Activated CD4-positive, CD25-positive, alpha-beta regulatory T cell treated with anti-CD3 and anti-CD28 coated beads, Interleukin-2, amount 50 U/mL, for 24 hours (primary cell): ENCODE measurements around the gene EXOSC9.
"Not testable (repeated sequence)": the region's sequence is repeated elsewhere in the genome, so short reads cannot be mapped to it uniquely, and the experiment has no call there.

Experiments used
- ATAC-seq, 2 donors: fragments of 150-1000 bp; cut with Tn5 transposase; one replicate each; pipeline ENCODE4 v1.10.0; 2021; ENCODE audit warnings: mild to moderate bottlenecking in 1 of 2, moderate library complexity in 1 of 2

Gene EXOSC9, protein sequence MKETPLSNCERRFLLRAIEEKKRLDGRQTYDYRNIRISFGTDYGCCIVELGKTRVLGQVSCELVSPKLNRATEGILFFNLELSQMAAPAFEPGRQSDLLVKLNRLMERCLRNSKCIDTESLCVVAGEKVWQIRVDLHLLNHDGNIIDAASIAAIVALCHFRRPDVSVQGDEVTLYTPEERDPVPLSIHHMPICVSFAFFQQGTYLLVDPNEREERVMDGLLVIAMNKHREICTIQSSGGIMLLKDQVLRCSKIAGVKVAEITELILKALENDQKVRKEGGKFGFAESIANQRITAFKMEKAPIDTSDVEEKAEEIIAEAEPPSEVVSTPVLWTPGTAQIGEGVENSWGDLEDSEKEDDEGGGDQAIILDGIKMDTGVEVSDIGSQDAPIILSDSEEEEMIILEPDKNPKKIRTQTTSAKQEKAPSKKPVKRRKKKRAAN

GRCh38 chr4:121800961-121801714 is at the start of gene EXOSC9:
EXOSC9 (plus strand) TSS chr4:121801323; CDS start chr4:121801425, 102 bp downstream.
- peak; percentile 70 to 76 for ATAC-seq

DNA sequence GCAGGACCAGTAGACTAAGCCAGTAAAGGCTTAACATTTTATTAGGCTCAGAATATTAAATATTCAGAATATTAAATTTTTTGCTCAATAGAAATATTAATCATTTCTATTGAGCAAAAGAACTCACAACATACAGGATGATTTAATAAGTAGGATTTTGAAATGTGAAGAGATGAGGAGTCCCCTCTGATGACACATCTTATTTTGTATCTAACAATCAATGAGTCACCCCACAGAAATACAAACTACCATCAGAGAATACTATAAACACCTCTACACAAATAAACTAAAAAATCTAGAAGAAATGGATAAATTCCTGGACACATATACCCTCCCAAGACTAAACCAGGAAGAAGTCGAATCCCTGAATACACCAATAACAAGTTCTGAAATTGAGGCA is 49.0 kb upstream of the EXOSC9 start:
- not testable (repeated sequence) for ATAC-seq

DNA sequence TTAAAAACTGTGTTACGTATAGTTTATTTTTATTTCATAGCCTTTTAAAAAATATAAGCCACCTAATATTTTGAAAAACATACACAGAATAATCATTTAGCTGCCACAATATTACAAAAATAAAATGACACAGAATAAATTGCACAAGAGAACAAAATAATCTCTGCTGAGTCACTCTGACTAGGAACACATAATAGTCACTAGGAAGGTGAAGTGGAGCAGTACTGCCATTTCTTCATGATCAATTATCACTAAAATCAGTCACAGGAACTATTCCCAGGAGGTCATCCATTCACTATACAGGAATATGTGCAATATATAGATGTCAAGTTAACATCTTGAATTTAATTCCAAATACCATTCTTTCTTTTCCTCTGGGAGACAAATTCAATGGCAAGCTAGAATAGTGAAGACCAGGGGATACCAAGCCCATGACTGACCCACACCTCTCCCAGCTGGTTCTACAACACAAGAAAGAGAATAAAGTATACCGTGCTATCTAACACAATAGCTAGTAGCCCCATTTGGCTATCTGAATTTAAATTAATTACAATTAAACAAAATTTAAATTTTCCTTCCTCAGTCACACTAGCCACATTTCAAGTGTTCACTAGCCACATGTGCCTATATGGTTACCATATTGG is 42.1 kb upstream of the EXOSC9 start:
- no peak for ATAC-seq

GRCh38 chr4:121760205-121760604 is 40.9 kb upstream of the EXOSC9 start:
- no peak for ATAC-seq

GRCh38 chr4:121764303-121764701 is 36.8 kb upstream of the EXOSC9 start:
- ATAC-seq = no peak

DNA sequence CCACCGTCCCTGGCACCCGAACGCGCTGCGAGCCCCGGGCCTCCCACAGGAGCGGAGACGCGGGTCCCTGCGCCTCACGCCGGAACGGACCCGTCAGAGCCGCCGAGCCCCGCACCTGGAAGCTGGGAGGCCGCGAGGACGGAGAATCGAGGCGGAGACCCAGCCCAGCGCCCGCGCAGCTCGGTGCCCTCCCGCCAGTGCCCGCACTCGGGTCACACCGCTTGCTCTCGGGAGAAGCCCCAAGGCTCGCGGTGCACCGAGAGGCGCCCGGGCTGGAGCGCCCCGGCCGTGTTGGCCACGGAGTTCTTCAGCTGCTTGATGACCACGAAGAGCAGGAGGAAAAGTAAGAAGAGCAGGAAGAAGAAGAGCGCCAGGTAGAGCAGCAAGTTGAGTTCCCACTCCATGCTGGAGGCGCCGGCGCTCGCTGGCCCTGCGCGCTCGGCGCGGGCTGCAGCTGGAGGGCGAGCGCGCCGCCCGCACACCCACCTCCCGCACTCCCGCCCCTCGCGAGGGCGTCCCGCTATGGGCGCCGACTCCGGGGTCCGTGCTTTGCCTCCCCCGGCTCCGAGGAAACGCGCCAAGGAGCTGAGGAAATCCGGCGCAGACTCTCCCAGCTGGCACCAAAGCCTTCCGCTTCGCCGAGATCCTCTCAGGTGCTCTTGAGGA is 36.3 kb upstream of the EXOSC9 start, which contains the start of gene SMIM43:
SMIM43 (minus strand) TSS at position 463 of the 666 bp plus-strand sequence; CDS start at position 404, 59 bp downstream.
- no peak for ATAC-seq

- no peak for ATAC-seq
Measured at GRCh38 chr4:121765368-121765705, 35.8 kb upstream of the EXOSC9 start.

GRCh38 chr4:121765971-121766538 is 35.1 kb upstream of the EXOSC9 start:
- ATAC-seq = no peak

DNA sequence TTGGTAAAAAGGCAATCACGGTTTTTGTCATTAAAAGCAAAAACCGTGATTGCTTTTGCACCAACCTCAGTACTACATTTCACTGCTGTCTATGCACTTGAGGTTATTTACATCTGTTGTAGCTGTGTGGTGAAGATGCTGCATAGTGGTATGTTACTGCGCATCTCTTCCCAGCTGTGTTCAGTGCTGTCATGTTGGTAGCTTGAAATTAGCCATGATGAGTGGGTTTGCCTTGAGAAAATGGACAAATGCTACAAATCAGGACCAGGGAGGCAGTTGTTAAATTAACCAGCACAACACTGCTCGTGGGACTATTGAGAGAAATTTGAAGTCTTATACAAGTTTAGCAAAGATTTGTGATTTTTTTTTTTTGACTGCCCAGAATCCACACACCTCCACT is 34.0 kb upstream of the EXOSC9 start:
- ATAC-seq = no peak

DNA sequence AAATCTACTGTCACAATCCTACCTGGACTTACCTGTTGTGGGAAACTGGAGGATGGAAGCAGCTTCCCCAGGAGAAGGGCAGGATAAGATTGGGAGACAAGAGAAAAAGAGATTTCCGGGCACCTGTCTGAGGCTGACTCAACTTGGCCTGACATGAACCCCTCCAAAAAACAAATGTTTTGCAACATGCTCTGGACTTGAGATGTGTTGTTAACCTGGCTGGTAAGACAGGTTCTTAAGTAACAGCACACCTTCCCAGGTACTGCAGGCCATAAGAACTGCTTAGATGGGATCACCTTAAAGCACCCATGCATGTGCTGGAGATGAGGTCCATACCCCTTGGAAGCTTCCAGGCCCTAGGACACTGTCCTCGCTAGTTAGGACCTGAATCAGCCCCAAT is 31.8 kb upstream of the EXOSC9 start:
- no peak for ATAC-seq

GRCh38 chr4:121771869-121772268 is 29.3 kb upstream of the EXOSC9 start:
- no peak for ATAC-seq

DNA sequence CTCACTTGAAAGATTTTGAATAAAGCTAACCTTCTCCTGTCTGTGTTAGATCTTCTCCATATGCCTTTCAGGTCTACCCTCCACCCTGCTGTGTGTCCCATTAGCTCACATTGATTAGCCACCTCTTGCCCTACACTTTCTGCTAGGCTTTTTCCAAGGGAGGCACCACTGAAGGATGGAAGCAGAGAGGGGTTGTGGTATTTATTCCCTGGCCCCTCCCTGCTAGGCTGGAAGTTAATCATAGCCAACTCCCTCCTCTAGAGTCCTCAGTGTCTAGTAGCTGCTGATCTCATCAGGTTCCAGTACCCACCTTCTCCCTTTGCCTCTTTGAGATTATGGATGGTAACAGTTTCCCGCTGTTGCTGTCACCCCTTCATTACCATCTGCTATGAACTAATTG is 27.2 kb upstream of the EXOSC9 start:
- ATAC-seq = no peak

DNA sequence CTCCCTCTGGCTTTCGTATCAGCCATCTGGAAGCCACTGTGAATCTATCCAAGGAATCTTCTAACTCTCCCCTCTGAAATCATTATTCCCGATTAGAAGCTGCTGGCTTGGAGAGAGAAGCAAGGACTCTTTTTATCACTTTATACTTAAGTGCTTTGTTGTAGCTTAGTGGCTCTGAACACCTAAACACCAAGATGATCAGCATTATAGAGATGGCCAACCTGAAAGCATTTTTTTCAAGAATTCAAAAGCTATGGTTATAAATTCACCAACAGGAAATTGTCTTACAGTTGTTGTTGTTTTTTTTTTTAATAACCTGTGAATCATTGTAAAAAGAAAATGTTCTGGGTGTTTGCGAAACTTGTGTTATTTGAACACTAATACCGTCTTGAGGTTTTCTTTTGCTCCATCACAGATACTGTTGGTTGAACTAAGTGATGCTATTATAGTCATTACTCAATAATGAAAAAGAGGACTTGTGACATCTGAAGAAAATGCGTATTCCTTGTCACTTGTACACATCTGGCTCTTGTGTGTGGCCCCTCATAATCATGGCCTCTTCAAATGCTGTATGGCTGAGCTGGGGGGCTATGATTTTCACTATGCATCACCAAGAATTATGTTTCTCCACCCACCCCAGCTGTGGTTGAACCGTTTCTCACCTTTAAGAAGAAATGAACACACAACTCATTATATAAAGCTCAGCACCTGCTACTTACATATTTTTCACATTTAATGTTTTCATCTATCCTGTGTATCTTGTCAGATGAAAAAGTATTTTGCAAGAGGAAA is 24.3 kb upstream of the EXOSC9 start:
- ATAC-seq = no peak

- ATAC-seq = no peak
Measured at GRCh38 chr4:121777625-121778024, 23.5 kb upstream of the EXOSC9 start.

DNA sequence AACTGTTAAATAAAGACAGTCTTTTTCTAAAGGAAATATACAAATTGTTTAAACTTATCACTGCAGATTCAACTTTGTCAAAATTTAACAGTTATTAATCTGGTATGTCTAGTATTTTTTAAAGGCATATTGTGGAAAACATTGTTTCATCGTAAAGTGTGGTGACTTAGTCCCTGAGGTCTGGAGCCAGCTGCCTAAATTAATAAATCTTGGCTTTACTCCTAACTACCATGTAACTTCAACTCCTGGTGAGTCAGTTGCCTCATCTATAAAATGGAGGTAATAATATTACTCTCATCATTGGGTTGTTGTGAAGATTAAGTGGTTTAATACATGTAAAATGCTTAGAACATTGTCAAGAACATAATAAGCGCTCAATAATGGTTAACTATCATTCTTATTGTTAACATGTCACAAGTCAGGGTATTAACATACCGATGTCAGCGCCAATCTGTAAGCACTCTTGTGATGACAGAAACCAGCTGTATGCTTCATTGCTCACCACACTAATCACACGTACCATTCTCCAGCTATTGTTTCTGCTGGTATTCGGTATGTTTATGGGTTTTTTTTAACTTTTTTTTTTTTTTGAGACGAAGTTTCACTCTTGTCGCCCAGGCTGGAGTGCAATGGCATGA is 22.0 kb upstream of the EXOSC9 start:
- ATAC-seq = no peak

- no peak for ATAC-seq
Measured at GRCh38 chr4:121783210-121783609, 17.9 kb upstream of the EXOSC9 start.

GRCh38 chr4:121784401-121784800 is 16.7 kb upstream of the EXOSC9 start:
- no peak for ATAC-seq

DNA sequence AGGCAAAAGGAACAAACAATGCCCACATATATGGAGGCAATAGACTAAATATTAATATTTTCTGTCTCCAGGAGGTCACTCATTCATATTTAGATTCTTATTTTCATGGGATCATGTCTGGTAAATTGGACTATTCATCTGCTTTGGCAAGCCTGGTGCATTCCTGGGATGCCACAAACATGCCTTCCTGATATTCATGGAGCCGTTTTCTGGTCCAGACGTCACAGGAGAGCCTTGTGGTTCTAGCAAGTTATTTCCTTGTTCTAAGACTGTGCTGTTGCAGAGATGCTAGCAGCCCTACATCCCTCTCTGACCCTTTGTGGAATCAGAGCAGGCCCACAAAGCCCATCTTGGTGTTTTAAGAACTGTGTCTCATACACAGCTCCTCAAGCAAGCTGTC is 16.1 kb upstream of the EXOSC9 start:
- ATAC-seq = no peak

DNA sequence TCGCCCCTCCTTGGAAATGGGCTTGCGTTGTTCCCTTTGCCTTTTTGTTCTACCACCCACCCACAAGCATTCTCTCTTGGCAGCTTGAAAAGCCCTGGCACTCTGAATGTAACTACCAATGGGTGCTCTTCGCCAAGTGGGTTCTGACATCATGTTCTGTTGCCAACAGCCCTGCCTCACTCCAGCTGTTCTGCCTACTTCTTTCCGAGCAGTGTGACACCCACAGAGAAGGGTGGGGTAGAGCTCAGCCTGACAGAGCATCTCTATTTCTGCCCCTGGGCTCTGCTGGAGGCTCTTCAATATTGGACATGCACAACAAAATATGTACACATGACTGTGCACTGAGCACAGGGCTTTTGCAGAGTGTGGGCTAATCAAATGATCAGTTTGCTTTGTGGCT is 15.6 kb upstream of the EXOSC9 start:
- no peak for ATAC-seq

DNA sequence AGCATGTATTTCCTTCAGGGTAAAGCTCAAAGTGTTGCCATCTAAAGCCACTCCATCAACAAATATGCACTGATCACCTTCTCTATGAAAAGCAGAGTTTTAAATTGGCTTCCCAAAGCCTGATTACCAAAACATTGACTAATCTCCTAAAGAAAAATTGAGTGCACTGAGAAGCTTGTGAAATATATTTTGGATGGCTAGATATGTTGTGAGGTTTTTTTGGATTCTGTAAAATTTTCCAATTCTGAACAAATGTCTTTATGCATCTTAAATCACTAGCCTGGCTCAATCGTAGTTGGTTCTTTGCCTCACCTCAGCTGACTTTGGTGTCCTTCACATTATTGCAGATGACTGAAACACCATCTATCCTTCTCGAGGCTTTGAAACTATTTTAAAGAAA is 14.9 kb upstream of the EXOSC9 start:
- ATAC-seq = no peak

DNA sequence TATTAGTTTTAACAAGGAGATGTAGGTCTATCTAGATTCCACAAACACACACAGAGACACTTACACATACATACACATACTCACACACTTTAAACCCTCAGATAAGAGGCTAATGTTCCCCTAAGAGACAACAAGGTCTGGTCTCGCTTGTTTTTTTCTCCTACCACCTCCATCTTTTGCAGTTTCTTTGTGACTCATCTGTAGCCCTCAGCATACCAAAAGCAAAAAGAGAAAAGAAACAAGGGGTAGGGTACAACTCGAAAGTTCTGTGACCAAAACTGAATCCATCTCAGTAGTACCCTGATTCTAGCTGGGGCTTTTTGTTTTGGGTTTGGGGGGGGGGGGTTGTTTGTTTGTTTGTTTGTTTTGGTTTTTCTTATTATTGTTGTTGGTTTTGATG is 12.2 kb upstream of the EXOSC9 start:
- no peak for ATAC-seq
